Neural cell (in vitro differentiated cells): ENCODE measurements around the gene LPP. TPM values are rescaled to one million over a fixed set of nuclear protein-coding genes. Genes with fewer than 3 reads are reported as not detected.

Experiments
- H2AFZ ChIP-seq: fragments of 200-600, 300-800 bp; sonication (generic), shearing (Covaris generic); 2 replicates; pipeline ENCODE4 v1.6.0; 2014; ENCODE audit warnings: low read depth, mild to moderate bottlenecking, antibody characterized with exemption, low read length, moderate library complexity
- H3F3A ChIP-seq: fragments of 200-600 bp; shearing (Covaris generic); 2 replicates; pipeline ENCODE4 v1.6.1; 2016; ENCODE audit warnings: mild to moderate bottlenecking, moderate library complexity, mixed read lengths, antibody characterized with exemption, low read length; ENCODE audit not compliant: insufficient read depth, poor library complexity, severe bottlenecking
- H3K27ac ChIP-seq: fragments of 200-600, 300-800 bp; sonication (generic), shearing (Covaris generic); 2 replicates; pipeline ENCODE4 v1.5.1; 2014; ENCODE audit warnings: mild to moderate bottlenecking, low read length, moderate library complexity
- H3K27me3 ChIP-seq: fragments of 300-800, 200-600 bp; sonication (generic), shearing (Covaris generic); 2 replicates; pipeline ENCODE4 v1.6.0; 2014; ENCODE audit warnings: mild to moderate bottlenecking, low read depth, low read length, moderate library complexity; ENCODE audit not compliant: insufficient read depth
- H3K36me3 ChIP-seq: fragments of 300-800, 200-600 bp; sonication (generic), shearing (Covaris generic); 2 replicates; pipeline ENCODE4 v1.5.1; 2014; ENCODE audit warnings: mild to moderate bottlenecking, antibody characterized with exemption, low read length, moderate library complexity; ENCODE audit not compliant: insufficient read depth
- H3K4me2 ChIP-seq: fragments of 300-800, 200-600 bp; sonication (generic), shearing (Covaris generic); 2 replicates; pipeline ENCODE4 v1.6.0; 2014; ENCODE audit warnings: mild to moderate bottlenecking, low read length
- H3K4me3 ChIP-seq: fragments of 300-800, 200-600 bp; sonication (generic), shearing (Covaris generic); 2 replicates; pipeline ENCODE4 v1.5.1; 2014; ENCODE audit warnings: mild to moderate bottlenecking, low read length, moderate library complexity
- H3K79me2 ChIP-seq: fragments of 200-600 bp; shearing (Covaris generic); replicated peaks from 2 replicates; pipeline ENCODE4 v1.6.0; 2014; ENCODE audit warnings: mild to moderate bottlenecking, low read length, moderate library complexity; ENCODE audit not compliant: insufficient read depth
- H3K9ac ChIP-seq: fragments of 300-800, 200-600 bp; sonication (generic), shearing (Covaris generic); 2 replicates; pipeline ENCODE4 v1.6.1; 2016; ENCODE audit warnings: mild to moderate bottlenecking, low read length, mixed read lengths
- H3K9me2 ChIP-seq: fragments of 200-600 bp; shearing (Covaris generic); 2 replicates; pipeline ENCODE4 v1.6.1; 2016; ENCODE audit warnings: mild to moderate bottlenecking, low read length, mixed read lengths; ENCODE audit not compliant: insufficient read depth
- H3K9me3 ChIP-seq: fragments of 200-600, 300-800 bp; sonication (generic), shearing (Covaris generic); 2 replicates; pipeline ENCODE4 v1.6.1; 2016; ENCODE audit warnings: mild to moderate bottlenecking, mixed run types, low read length, moderate library complexity, mixed read lengths
- H4K20me1 ChIP-seq: fragments of 200-600 bp; shearing (Covaris generic); 2 replicates; pipeline ENCODE4 v1.6.1; 2016; ENCODE audit warnings: mild to moderate bottlenecking, mixed run types; ENCODE audit not compliant: insufficient read depth
- EP300 ChIP-seq: fragments of 450-650 bp; conservative IDR thresholded peaks from 2 replicates; pipeline ENCODE4 v1.6.1; 2014; ENCODE audit warnings: antibody characterized with exemption, mild to moderate bottlenecking, moderate library complexity; ENCODE audit not compliant: poor library complexity, severe bottlenecking
- EZH2 ChIP-seq: fragments of 200-600, 300-800 bp; shearing (Covaris generic), sonication (generic); IDR thresholded peaks from 2 replicates; pipeline ENCODE4 v1.6.1; 2014; ENCODE audit warnings: antibody characterized with exemption, low read length, borderline replicate concordance, mild to moderate bottlenecking; ENCODE audit not compliant: insufficient read depth, poor library complexity, severe bottlenecking
- MXI1 ChIP-seq: fragments of 450-650 bp; conservative IDR thresholded peaks from 2 replicates; pipeline ENCODE4 v1.6.1; 2014; ENCODE audit warnings: antibody characterized with exemption, mild to moderate bottlenecking; ENCODE audit not compliant: poor library complexity, severe bottlenecking
- POLR2AphosphoS5 ChIP-seq: IDR thresholded peaks from 2 replicates; pipeline ENCODE4 v1.6.1; 2012
- RAD21 ChIP-seq: fragments of 450-650 bp; conservative IDR thresholded peaks from 2 replicates; pipeline ENCODE4 v1.6.1; 2014; ENCODE audit warnings: antibody characterized with exemption, mild to moderate bottlenecking, moderate library complexity
- SMC3 ChIP-seq: fragments of 450-650 bp; conservative IDR thresholded peaks from 2 replicates; pipeline ENCODE4 v1.6.1; 2014; ENCODE audit warnings: antibody characterized with exemption, mild to moderate bottlenecking, moderate library complexity; ENCODE audit not compliant: poor library complexity
- TAF1 ChIP-seq: IDR thresholded peaks from 2 replicates; pipeline ENCODE4 v1.6.1; 2012; ENCODE audit warnings: low read depth
- polyA plus RNA-seq: library from polyadenylated mRNA; depleted of rRNA; stranded (reverse); fragments of >200 nt; gene quantifications from 2 replicates; pipeline ENCODE4 v1.2.3, GENCODE V29; 2014
- TF ChIP-seq, protein P1 (sequence below): fragments of 450-650 bp; IDR thresholded peaks from 2 replicates; pipeline ENCODE4 v1.5.1; 2014; ENCODE audit warnings: antibody characterized with exemption, mild to moderate bottlenecking, moderate library complexity; ENCODE audit not compliant: poor library complexity, severe bottlenecking
- TF ChIP-seq, protein P2 (sequence below): IDR thresholded peaks from 2 replicates; pipeline ENCODE4 v1.6.1; 2012; ENCODE audit warnings: borderline replicate concordance

The LPP gene
- polyA plus RNA-seq, 1 donor from 2014 or later, result 3.0 TPM

DNA sequence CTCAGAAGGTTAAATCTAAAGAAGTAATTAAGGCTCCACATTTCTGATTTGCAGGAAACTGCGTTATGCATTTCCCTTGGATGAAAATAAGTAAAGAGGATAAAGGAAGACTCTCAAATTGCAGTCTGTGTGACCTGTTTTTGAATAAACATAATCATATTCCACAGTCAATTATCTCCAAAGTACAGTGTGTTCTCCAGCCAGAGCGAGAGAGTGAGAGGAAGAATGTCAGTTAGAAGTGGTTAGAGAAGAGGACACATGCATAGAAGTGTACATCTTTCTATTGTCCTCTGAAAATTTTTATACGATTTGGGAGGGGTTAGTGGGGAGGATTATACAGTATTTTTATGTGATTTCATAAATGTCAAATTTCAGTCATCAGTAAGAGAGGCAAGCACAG lies 487.1 kb downstream of the LPP start:
- Histone ChIP-seq H4K20me1 (no peaks in the 10 kb centered on the region), H3F3A (no peaks in the 10 kb centered on the region), H3K9me2 (no peaks in the 10 kb centered on the region), H3K27me3 (no peaks in the 10 kb centered on the region), H2AFZ (no peak overlapping the region), H3K79me2 (no peaks in the 10 kb centered on the region), H3K4me3 (no peak overlapping the region), H3K27ac (no peak overlapping the region), H3K9me3 (no peaks in the 10 kb centered on the region), H3K4me2 (no peak overlapping the region), H3K9ac (no peak overlapping the region), H3K36me3 (no peaks in the 10 kb centered on the region)
- TF ChIP-seq, protein P1, sequence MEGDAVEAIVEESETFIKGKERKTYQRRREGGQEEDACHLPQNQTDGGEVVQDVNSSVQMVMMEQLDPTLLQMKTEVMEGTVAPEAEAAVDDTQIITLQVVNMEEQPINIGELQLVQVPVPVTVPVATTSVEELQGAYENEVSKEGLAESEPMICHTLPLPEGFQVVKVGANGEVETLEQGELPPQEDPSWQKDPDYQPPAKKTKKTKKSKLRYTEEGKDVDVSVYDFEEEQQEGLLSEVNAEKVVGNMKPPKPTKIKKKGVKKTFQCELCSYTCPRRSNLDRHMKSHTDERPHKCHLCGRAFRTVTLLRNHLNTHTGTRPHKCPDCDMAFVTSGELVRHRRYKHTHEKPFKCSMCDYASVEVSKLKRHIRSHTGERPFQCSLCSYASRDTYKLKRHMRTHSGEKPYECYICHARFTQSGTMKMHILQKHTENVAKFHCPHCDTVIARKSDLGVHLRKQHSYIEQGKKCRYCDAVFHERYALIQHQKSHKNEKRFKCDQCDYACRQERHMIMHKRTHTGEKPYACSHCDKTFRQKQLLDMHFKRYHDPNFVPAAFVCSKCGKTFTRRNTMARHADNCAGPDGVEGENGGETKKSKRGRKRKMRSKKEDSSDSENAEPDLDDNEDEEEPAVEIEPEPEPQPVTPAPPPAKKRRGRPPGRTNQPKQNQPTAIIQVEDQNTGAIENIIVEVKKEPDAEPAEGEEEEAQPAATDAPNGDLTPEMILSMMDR, result no peak
- TF ChIP-seq EP300 (no peak), EZH2 (no peak), POLR2AphosphoS5 (no peak), MXI1 (no peak), RAD21 (no peak), TAF1 (no peak), SMC3 (no peak)
- TF ChIP-seq, protein P2, sequence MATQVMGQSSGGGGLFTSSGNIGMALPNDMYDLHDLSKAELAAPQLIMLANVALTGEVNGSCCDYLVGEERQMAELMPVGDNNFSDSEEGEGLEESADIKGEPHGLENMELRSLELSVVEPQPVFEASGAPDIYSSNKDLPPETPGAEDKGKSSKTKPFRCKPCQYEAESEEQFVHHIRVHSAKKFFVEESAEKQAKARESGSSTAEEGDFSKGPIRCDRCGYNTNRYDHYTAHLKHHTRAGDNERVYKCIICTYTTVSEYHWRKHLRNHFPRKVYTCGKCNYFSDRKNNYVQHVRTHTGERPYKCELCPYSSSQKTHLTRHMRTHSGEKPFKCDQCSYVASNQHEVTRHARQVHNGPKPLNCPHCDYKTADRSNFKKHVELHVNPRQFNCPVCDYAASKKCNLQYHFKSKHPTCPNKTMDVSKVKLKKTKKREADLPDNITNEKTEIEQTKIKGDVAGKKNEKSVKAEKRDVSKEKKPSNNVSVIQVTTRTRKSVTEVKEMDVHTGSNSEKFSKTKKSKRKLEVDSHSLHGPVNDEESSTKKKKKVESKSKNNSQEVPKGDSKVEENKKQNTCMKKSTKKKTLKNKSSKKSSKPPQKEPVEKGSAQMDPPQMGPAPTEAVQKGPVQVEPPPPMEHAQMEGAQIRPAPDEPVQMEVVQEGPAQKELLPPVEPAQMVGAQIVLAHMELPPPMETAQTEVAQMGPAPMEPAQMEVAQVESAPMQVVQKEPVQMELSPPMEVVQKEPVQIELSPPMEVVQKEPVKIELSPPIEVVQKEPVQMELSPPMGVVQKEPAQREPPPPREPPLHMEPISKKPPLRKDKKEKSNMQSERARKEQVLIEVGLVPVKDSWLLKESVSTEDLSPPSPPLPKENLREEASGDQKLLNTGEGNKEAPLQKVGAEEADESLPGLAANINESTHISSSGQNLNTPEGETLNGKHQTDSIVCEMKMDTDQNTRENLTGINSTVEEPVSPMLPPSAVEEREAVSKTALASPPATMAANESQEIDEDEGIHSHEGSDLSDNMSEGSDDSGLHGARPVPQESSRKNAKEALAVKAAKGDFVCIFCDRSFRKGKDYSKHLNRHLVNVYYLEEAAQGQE, result no peak

DNA sequence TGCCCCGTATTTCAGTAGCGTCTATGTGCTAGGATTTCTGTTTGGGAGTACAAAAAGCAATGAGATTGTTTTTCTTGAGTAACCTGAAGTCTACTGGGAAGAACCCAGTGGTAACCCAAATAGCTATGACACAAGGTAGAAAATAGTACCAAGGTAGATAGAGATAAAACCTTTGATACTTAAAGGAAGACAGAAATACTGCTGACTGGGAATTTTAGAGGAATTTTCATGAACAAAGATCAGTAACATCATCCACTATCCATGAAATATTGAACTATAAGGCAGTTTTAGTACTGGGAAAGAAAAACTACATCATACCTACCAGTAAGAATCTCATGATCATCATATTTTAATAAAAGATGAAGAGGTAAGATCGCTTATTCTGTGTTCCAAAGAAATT lies 489.8 kb downstream of the LPP start:
- Histone ChIP-seq H3K4me2 (no peak overlapping the region), H3K9me2 (no peaks in the 10 kb centered on the region), H3K27ac (no peak overlapping the region), H3K79me2 (no peaks in the 10 kb centered on the region), H3K27me3 (no peaks in the 10 kb centered on the region), H4K20me1 (no peaks in the 10 kb centered on the region), H3K36me3 (no peaks in the 10 kb centered on the region), H3K4me3 (no peak overlapping the region), H3F3A (no peaks in the 10 kb centered on the region), H3K9ac (no peak overlapping the region), H2AFZ (no peak overlapping the region), H3K9me3 (no peaks in the 10 kb centered on the region)
- no peak for TF ChIP-seq POLR2AphosphoS5
- TF ChIP-seq, protein P1, result no peak
- TF ChIP-seq RAD21, result no peak
- TF ChIP-seq EZH2, result no peak
- TF ChIP-seq, protein P2, result no peak
- no peak for TF ChIP-seq SMC3
- TF ChIP-seq EP300, result no peak
- TF ChIP-seq TAF1, result no peak
- no peak for TF ChIP-seq MXI1
